Thyroid gland (tissue), 4 donors: ENCODE measurements around the gene RIMBP2. TPM values are rescaled to one million over a fixed set of nuclear protein-coding genes. Genes with fewer than 3 reads are reported as not detected.

ENCODE experiments used
- DNase-seq, 2 donors: peaks; one replicate each; pipeline ENCODE4 v3.0.0-alpha.2; 2019
- H3K27ac ChIP-seq, 3 donors: fragments of 200-600 bp; sonication (generic); 1 replicate in 2 of 3; 2 replicates in 1 of 3; pipeline ENCODE4 v1.5.1; 2016 to 2019; ENCODE audit warnings: mild to moderate bottlenecking in 1 of 3, moderate library complexity in 1 of 3
- H3K27me3 ChIP-seq: fragments of 200-600 bp; sonication (generic); one replicate; pipeline ENCODE4 v1.5.1; 2019
- H3K36me3 ChIP-seq, 2 donors: fragments of 200-600 bp; sonication (generic); one replicate each; pipeline ENCODE4 v1.5.1; 2016 to 2019
- H3K4me1 ChIP-seq, 2 donors: fragments of 200-600 bp; sonication (generic); one replicate each; pipeline ENCODE4 v1.5.1; 2017 to 2019
- H3K4me3 ChIP-seq, 3 donors: fragments of 200-600 bp; sonication (generic); replicated peaks in 1 of 3; 1 replicate in 2 of 3; 2 replicates in 1 of 3; pipeline ENCODE4 v1.5.1; 2016; ENCODE audit warnings: mild to moderate bottlenecking in 1 of 3
- H3K9me3 ChIP-seq: fragments of 200-600 bp; sonication (generic); one replicate; pipeline ENCODE4 v1.5.1; 2017
- CTCF ChIP-seq, 6 experiments: fragments of 200-600 bp in 3 of 6; fragments of 450-650 bp in 3 of 6; sonication (generic) in 3 of 6; IDR thresholded peaks; one replicate each; pipeline ENCODE4 v1.5.1; 2016 to 2019; ENCODE audit warnings: antibody characterized with exemption in 6 of 6, mild to moderate bottlenecking in 2 of 6, inconsistent platforms in 1 of 6, moderate library complexity in 1 of 6
- POLR2A ChIP-seq, 2 donors: fragments of 450-650 bp; IDR thresholded peaks; one replicate each; pipeline ENCODE4 v1.6.1; 2017; ENCODE audit warnings: antibody characterized with exemption in 2 of 2, mild to moderate bottlenecking in 2 of 2, moderate library complexity in 1 of 2
- WGBS, 2 donors: methylation state at CpG; one replicate each; pipeline ENCODE4 v1.1.5; 2017; 5-methylcytosine and 5-hydroxymethylcytosine counted together
- intact Hi-C: fragments of 100-400 bp; cut with DNase I; formaldehyde crosslinking; loops from one replicate; pipeline ENCODE4 v1.15.1; 2023
- total RNA-seq, 4 donors: library from RNA; depleted of rRNA; stranded (reverse); fragments of >200 nt; gene quantifications; one replicate each; pipeline ENCODE4 v1.2.3, GENCODE V29; 2016

The RIMBP2 gene
- total RNA-seq, 4 donors from 2014 or later, result 0.11 to 2.2 (median 0.63) TPM

- 79 to 82% methylated on average over 8 to 11 of the region's 11 CpGs for WGBS, 2 donors
These were observed 256.2 kb downstream of the RIMBP2 start for GRCh38 chr12:130459916-130460315.

GRCh38 chr12:130458341-130458740 lies 257.8 kb downstream of the RIMBP2 start:
- 79 to 91% methylated on average over 5 to 9 of the region's 12 CpGs for WGBS, 2 donors
- intact Hi-C loops, result no loop called here
- no peak for DNase-seq
- no peak overlapping the region for H3K4me3 ChIP-seq
- no peaks in the 10 kb centered on the region for H3K36me3 ChIP-seq
- peaks cover 0 to 6% of the 10 kb centered on the region in 2 donors for H3K4me1 ChIP-seq
- no peaks in the 10 kb centered on the region for H3K9me3 ChIP-seq
- H3K27ac ChIP-seq, result no peak overlapping the region
- H3K27me3 ChIP-seq, result no peaks in the 10 kb centered on the region
- TF ChIP-seq CTCF (IDR thresholded peaks at IDR 0.05) (no peak), POLR2A (IDR thresholded peaks at IDR 0.05) (no peak)

More at GRCh38 chr12:130459916-130460315, 256.2 kb downstream of the RIMBP2 start:
- peaks cover 0 to 6% of the 10 kb centered on the region in 2 donors for H3K4me1 ChIP-seq
- H3K27me3 ChIP-seq, result no peaks in the 10 kb centered on the region
- DNase-seq, result no peak
- no peaks in the 10 kb centered on the region for H3K36me3 ChIP-seq
- intact Hi-C loops, result no loop called here
- H3K9me3 ChIP-seq, result no peaks in the 10 kb centered on the region
- no peak overlapping the region for H3K27ac ChIP-seq
- no peak for TF ChIP-seq CTCF (IDR thresholded peaks at IDR 0.05)
- no peak for TF ChIP-seq POLR2A (IDR thresholded peaks at IDR 0.05)
- H3K4me3 ChIP-seq, result no peak overlapping the region

GRCh38 chr12:130457215-130457614 lies 258.9 kb downstream of the RIMBP2 start:
- Histone ChIP-seq H3K4me3 (no peak overlapping the region), H3K4me1 (peaks cover 0 to 6% of the 10 kb centered on the region in 2 donors), H3K36me3 (no peaks in the 10 kb centered on the region), H3K9me3 (no peaks in the 10 kb centered on the region), H3K27me3 (no peaks in the 10 kb centered on the region), H3K27ac (no peak overlapping the region)
- WGBS, 2 donors, result 35 to 69% methylated on average over 9 of the region's 9 CpGs
- intact Hi-C loops, result no loop called here
- no peak for TF ChIP-seq CTCF (IDR thresholded peaks at IDR 0.05)
- no peak for TF ChIP-seq POLR2A (IDR thresholded peaks at IDR 0.05)
- DNase-seq, result no peak

GRCh38 chr12:130456375-130457199 lies 259.5 kb downstream of the RIMBP2 start:
- peak; percentile 93 to 95 for DNase-seq
- no peak for TF ChIP-seq CTCF (IDR thresholded peaks at IDR 0.05)
- TF ChIP-seq POLR2A (IDR thresholded peaks at IDR 0.05), result no peak
- WGBS, 2 donors, result 59 to 67% methylated on average over 14 to 20 of the region's 28 CpGs
- peaks cover 0 to 6% of the 10 kb centered on the region in 2 donors for H3K4me1 ChIP-seq
- no peak overlapping the region for H3K27ac ChIP-seq
- no peak overlapping the region for H3K4me3 ChIP-seq
- no peaks in the 10 kb centered on the region for H3K36me3 ChIP-seq
- H3K27me3 ChIP-seq, result no peaks in the 10 kb centered on the region
- intact Hi-C loops, result no loop called here
- H3K9me3 ChIP-seq, result no peaks in the 10 kb centered on the region

- intact Hi-C loops, result no loop called here
- Histone ChIP-seq H3K27ac (no peak overlapping the region), H3K27me3 (no peaks in the 10 kb centered on the region), H3K4me1 (peaks cover 0 to 6% of the 10 kb centered on the region in 2 donors), H3K36me3 (no peaks in the 10 kb centered on the region), H3K4me3 (no peak overlapping the region), H3K9me3 (no peaks in the 10 kb centered on the region)
- TF ChIP-seq POLR2A (IDR thresholded peaks at IDR 0.05) (no peak), CTCF (IDR thresholded peaks at IDR 0.05) (no peak)
- DNase-seq, result no peak
- WGBS, 2 donors, result 88% methylated on average over 15 to 19 of the region's 19 CpGs
These were observed 260.9 kb downstream of the RIMBP2 start for GRCh38 chr12:130455161-130455560.
